NCI-H1930 (cell line): ENCODE data around the gene CLOCK.

Source experiments
- DNase-seq, 2 experiments: peaks; one replicate each; lab custom pipeline; 2025; lab: John Stamatoyannopoulos, UW

The CLOCK gene

GRCh38 chr4:55543858-55544257 lies 2.9 kb downstream of the CLOCK start:
- no peak for DNase-seq

GRCh38 chr4:55540271-55540670 lies 6.4 kb downstream of the CLOCK start:
- no peak for DNase-seq

DNA sequence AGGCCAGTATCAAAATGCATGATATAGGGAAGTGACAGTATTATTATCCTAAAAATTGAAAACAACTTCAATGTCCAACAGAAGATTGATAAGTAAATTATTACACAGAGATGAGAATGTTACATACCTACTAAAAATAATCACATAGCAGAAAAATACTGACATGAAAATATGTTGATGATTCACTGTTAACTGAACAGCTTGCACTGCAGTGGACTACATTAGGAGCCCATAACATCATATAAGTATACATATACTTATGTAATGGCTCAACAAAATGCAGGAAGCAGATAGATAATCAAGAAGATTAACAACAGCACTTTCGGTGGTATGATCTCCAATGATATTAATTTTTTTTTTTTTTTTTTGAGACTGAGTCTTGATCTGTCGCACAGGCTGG lies 7.1 kb downstream of the CLOCK start:
- DNase-seq = no peak

DNA sequence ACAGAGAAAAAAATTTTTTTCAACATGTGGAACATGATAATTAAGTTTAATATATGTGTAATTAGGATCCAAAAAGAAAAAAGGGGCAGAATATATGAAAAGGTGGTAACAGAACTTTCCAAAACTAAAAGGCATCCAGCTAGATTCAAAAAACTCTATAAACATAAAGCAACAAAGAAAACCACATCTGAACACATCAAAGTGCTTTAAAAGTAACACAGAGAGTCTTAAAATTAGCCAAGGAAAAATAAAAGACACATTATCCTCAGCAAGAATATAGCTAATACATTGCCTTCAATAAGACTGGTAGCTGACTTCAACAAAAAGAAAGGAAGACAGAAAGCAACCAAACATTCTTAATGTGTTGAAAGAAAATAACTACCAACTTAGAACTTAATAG lies 8.2 kb downstream of the CLOCK start:
- no peak for DNase-seq

GRCh38 chr4:55534306-55534705 lies 12.4 kb downstream of the CLOCK start:
- DNase-seq = no peak

- DNase-seq = no peak
Measured at GRCh38 chr4:55530691-55531090, 16.0 kb downstream of the CLOCK start.

DNA sequence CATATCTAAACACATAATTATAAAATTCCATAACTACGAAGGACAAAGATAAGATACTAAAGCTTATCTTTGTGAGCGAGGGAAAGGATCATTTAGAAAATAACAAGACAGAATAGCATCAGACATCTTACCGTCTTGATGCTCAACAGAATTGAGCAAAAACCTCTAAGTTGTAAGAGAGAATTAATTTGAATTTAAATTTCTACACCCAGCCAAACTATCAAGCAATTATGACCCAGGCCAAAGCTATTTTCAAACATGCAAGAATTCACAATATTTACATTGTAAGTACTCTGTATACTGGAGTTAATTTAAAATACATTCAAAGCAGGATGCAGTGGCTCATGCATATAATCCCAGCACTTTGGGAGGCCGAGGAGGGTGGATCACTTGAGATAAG lies 16.5 kb downstream of the CLOCK start:
- no peak for DNase-seq

GRCh38 chr4:55528491-55528890 lies 18.2 kb downstream of the CLOCK start:
- no peak for DNase-seq

- no peak for DNase-seq
Measured at GRCh38 chr4:55524844-55525571, 21.7 kb downstream of the CLOCK start.

DNA sequence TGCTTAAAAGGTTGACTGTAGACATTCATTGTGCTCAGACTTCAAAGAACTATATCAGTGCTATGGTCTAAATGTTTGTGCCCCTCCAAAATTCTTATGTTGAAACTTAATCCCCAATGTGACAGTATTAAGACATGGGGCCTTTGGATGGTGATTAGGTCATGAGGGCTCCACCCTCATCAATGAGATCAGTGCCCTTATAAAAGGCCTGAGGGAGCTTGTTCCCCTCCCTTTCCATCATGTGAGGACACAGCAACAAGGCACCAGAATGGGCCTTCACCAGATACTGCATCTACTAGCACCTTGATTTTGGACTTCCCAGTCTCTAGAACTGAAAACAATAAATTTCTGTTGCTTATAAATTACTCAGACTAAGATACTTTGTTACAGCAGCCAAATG lies 28.3 kb downstream of the CLOCK start:
- DNase-seq = no peak

DNA sequence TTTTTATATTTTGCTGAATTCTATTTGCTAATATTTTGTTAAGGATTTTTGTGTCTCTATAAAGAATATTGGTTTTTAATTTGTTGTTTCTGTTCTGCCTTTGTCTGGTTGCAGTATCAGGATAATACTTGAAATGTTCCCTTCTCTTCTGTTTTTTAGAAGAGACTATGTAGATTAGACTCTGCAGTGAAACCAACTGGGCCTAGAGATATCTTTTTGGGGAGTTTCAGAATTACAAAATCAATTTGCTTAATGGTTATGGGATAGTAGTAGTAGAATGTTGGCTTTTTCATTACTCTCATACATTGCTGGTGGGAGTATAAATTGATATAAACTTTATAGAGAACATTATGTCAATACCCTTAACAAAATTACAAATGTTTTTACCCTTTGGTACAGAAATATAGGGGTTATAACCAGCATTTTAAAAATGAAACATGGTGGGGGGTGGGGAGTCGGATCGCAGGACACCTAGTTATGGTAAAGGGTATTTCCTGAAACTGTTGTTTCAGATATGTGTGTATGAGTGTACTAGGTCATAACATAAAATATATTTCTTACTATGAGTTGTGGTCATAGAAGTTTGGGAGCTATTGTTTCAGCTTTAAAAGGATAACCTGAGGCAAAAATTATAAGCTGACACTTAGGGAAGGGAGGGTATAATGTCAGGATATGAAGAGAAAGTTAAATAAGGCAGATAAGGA lies 29.0 kb downstream of the CLOCK start:
- DNase-seq = no peak

DNA sequence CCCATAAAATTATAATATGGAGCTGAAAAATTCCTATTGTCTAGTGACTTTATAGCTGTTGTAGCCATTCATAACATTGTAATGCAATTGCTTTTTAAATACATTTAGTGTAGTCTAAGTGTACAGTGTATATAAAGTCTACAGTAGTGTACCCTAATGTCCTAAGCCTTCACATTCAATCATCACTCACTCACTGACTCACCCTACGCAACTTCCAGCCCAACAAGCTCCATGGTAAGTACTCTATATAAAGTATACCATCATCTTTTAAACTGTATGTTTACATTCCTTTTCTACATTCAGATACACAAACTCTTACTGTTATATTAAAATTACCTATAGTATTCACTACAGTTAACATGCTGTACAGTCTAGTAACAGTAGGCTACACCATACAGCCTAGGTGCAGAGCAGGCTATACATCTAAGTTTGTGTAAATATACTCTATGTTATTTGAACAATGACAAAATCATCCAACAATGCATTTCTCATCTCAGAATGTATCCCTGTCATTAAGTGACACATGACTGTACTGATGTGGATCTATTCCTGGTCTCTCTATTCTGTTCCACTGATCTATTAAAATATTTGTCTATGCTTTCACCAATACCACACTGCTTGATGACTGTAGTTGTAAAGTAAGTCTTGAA lies 33.7 kb downstream of the CLOCK start:
- DNase-seq = no peak

DNA sequence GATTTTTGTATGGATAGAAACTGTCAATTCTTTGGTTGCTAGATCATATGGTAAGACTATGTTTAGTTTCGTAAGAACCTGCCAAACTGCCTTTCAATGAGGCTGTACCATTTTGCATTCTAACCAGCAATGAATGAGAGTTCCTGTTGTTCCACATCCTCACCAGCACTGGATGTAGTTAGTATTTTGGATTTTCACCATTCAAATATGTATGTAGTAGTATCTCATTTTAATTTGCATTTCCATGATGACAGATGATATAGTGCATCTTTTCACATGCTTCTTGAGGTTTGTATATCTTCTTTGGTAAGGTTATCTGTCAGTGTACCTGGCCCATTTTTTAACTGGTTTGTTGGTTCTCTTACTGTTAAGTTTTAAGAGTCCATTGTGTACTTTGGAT lies 34.6 kb downstream of the CLOCK start:
- DNase-seq = no peak

- DNase-seq = no peak
Measured at GRCh38 chr4:55510685-55511084, 36.0 kb downstream of the CLOCK start.

DNA sequence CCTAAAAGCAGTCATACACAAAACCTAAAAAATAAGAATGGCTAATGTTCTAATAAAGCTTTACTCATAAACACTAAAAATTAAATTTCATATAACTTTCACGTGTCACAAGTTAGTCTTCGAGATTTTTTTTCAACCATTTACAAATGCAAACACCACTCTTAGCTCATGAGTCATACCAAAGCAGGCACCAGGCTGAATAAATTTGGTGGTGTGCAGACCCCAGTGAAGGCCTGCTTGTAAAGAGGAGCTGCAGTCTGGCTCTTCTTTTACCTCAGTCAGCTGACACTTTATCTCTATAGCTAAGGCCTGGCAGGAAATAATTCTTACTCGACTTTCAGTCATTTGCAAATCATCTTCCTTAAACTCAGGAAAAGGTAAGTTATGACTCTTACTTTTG lies 37.4 kb downstream of the CLOCK start:
- DNase-seq = no peak

- DNase-seq = no peak
Measured at GRCh38 chr4:55507612-55508011, 39.1 kb downstream of the CLOCK start.

- no peak for DNase-seq
Measured at GRCh38 chr4:55503169-55503568, 43.5 kb downstream of the CLOCK start.

- no peak for DNase-seq
Measured at GRCh38 chr4:55500072-55500471, 46.6 kb downstream of the CLOCK start.

DNA sequence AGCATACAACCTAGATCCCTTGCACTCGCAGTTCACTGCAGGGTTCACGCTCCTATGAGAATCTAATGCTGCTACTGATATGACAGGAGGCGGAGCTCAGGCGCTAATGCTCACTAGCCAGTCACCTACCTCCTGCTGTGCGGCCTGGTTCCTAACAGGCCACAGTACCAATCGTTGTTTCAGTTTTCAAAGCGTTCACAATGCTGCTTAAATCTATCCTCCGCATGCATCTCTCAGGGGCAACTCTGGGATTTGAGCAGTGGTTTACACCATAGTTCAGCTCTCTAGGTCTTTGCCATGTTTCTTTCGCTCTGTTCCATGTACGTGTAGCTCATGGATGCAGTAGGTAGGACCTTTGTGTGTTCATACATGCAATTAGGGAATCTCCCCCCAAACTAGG lies 47.2 kb downstream of the CLOCK start:
- no peak for DNase-seq

DNA sequence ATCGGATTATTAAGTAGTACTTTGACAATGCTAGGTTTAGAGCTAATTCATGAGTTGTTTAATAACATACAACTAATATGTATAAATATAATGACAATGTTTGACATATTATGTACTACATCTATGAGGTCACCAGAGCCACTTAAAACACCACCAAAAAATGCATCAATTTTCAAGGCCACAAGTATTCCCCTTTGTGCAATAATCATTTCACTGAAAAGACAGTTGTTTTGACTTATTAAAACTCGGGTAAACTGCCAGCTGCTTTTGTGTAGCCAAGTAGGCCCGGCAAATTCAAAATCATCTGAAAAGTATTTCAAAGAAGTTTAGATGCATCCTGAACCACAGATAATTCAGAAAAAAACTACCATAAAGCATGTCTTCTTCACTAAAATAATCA lies 48.7 kb downstream of the CLOCK start:
- no peak for DNase-seq

DNA sequence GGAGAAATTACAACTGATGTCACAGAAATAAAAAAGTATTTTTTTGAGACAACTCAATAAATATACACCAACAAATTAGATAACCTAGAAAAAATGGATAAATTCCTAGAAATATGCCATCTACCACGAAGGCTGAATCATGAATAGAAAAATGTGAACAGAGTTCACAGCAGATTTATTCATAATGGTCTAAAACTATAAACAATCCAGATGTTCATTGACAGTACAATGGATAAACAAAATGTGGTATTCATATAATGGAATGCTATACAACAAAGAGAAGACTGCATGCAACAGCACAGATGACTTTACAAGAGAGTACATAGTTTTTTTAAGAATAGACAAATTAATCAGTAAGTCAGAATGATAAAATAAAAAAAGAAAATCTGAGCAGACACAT lies 55.2 kb downstream of the CLOCK start:
- no peak for DNase-seq

DNA sequence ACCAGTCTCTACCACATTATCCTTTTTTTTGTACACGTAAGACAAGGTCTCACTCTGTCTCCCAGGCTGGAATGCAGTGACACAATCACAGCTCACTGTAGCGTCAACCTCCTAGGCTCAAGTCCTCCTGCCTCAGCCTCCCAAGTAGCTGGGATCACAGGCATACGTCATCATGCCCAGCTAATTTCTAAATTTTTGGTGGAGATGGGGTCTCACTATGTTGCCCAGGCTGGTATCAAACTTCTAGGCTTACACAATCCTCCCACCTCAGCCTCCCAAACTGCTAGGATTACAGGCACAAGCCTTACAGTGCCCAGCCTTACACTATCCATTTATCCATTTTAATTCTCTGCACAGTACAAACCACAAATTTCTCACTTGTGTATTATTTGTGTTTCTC lies 58.0 kb downstream of the CLOCK start:
- DNase-seq = no peak

DNA sequence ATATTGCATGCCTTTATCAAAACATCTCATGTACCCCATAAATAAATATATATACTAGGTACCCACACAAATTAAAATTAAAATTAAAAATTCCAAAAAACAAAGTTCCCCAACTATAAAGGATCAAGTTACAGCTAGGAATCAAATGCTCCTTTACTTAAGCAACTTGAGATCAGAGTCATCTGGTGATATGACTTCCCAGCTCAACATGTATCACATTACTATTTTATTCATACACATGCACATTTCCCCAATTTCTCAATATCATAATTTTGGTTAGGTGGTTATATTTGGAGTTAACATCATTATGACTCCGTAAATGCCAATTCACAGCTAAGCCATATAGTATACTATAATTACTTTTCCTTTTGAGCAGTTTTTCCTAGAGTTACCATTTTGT lies 60.9 kb downstream of the CLOCK start:
- no peak for DNase-seq
